ENCODE measurements around the gene UBL4A.

- TF ChIP-seq EZH2 (IDR thresholded peaks at IDR 0.05; ENCODE audit: borderline replicate concordance, low read length), result no peak
- no peak for TF ChIP-seq CTCF (IDR thresholded peaks at IDR 0.05; ENCODE audit: low read length)
Observed at GRCh38 chrX:154508384-154508745, 21.9 kb upstream of the UBL4A start.

Measured in OCI-LY1 (cell line).